Suprapubic skin (tissue), 3 donors: ENCODE results near the gene SLC35F1.

ENCODE experiments used
- CTCF ChIP-seq, 2 donors: fragments of 200-600 bp in 1 of 2; fragments of 450-650 bp in 1 of 2; sonication (generic) in 1 of 2; IDR thresholded peaks; one replicate each; pipeline ENCODE4 v1.5.1; 2016 to 2019; ENCODE audit warnings: antibody characterized with exemption in 2 of 2, mild to moderate bottlenecking in 1 of 2, moderate library complexity in 1 of 2
- EP300 ChIP-seq: sonication (generic); formaldehyde crosslinking; IDR thresholded peaks from one replicate; pipeline ENCODE4 v1.6.1; 2017; ENCODE audit warnings: antibody characterized with exemption

DNA sequence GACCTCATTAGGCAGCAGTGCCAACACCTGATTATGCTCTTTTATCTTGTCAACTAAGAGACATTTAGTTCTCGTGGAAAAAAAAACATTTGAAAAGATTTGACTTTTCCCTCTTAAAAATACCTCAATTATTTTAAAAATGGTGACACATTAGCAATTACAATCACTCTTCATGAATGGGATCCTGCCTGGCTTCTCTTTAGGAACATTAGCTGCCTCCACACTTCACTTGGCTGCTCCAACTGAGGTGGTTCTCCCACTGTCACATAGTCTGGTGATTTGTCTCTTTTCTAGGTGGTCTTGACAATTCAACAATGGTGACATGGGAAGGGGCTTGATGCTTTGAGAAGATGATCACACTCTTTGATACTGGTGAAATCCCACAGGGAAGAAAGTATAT, 26.2 kb upstream of the SLC35F1 start:
- TF ChIP-seq CTCF (IDR thresholded peaks at IDR 0.05): no peak
- TF ChIP-seq EP300: no peak
